Measurements from ENCODE around the gene LPP. TPM values are rescaled to one million over a fixed set of nuclear protein-coding genes. Genes with fewer than 3 reads are reported as not detected.

Gene LPP
- total and polyA plus RNA-seq, 9 of the 15 experiments (the other 6 are each of a cell fraction or from before 2014, with no cell fraction given): 0.07 to 0.18 TPM; not detected in 7

DNA sequence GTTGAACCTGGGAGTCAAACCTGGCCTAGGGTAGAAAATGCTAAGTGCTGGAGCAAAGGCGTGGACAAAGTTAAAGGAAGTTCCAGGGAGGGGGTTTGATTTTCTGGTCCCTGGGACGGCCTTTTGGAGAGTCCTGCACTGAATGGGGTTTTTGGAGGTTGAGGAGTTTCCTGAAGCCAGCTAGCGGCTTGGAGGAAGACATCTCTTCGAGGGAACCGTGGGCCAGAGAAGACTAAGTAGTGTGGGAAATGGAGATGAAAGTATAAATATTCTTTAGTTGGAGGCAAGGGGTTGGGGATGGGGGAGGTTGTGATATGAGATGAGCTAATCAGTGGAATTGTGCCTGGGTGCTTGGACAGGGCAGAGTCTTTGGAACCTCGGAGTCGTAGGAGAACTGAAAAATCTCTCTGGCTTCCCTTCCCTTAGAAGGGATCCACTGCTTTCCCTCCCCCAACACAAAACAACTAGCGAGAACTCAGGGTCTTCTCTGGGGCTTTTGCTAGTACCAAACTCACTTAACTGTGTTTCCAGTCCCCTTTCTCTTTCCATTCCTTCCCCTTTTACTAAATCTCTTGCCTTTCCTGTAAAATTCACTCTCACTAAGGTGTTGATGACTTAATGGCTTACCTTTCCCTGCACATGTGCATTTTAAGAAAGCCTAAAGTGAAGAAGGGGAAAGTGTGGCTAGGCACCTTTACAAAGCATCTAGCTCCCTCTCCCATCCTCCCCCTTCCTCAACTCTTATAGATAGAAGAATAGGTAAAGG, 1.0 kb downstream of the LPP start:
- Histone ChIP-seq H4K20me1 (replicated peaks; ENCODE audit: control insufficient read depth, insufficient read depth, low read length) (0 out of 2 replicates have a peak, but pooled peaks cover 3% of the 10 kb centered on the region), H3K4me2 (ENCODE audit: insufficient read depth, low read length) (no peak overlapping the region), H3K27me3 (ENCODE audit: control insufficient read depth in 2 of 2, insufficient read depth in 2 of 2, low read length in 2 of 2) (peaks cover 0 to 17% of the 10 kb centered on the region in 2 experiments; a peak in 4 of 5 replicates), H3K4me3 (no peak overlapping the region), H3K79me2 (ENCODE audit: control insufficient read depth, insufficient read depth, low read length) (no peaks in the 10 kb centered on the region), H3K27ac (ENCODE audit: extremely low read depth, low read depth, low read length) (no peak overlapping the region), H3K4me1 (replicated peaks in 1 of 2; ENCODE audit: control insufficient read depth in 2 of 2, insufficient read depth in 2 of 2, low read length in 2 of 2) (no peaks in the 10 kb centered on the region; a peak in 1 of 5 replicates), H3K9me1 (ENCODE audit: control insufficient read depth, insufficient read depth, low read length) (no peaks in the 10 kb centered on the region), H2AFZ (ENCODE audit: low read depth, low read length) (no peak overlapping the region), H3K36me3 (ENCODE audit: control insufficient read depth, insufficient read depth, low read length) (no peaks in the 10 kb centered on the region), H3K9me3 (replicated peaks; ENCODE audit: control insufficient read depth, insufficient read depth, low read depth, low read length) (no peaks in the 10 kb centered on the region), H3K9ac (ENCODE audit: insufficient read depth in 1 of 2, low read depth in 2 of 2, low read length in 2 of 2) (no peak overlapping the region)
- FAIRE-seq (no peak), DNase-seq (ENCODE audit: extremely low read depth in 1 of 4, low spot score in 3 of 4) (no peak), ATAC-seq (no peak)
- in situ Hi-C loops (cut with MboI) (no loop called here), intact Hi-C loops (cut with micrococcal nuclease) (no loop called here)
- WGBS (ENCODE audit: insufficient coverage, low coverage, missing lambda C conversion rate): 3% methylated on average over 6 of the region's 8 CpGs
- ChIA-PET CTCF (ENCODE audit: low intra/inter-chr PET ratio) (no interaction called here), POLR2A (no interaction called here)
- no TSS peak for BruUV-seq (replicated peaks)
- TF ChIP-seq ZNF253 (CRISPR knock-in tag; conservative IDR thresholded peaks at IDR 0.05) (no peak), CREB1 (IDR thresholded peaks at IDR 0.05) (no peak), CREB1 (CRISPR knock-in tag; IDR thresholded peaks at IDR 0.05) (no peak), CTBP1 (IDR thresholded peaks at IDR 0.05; ENCODE audit: borderline replicate concordance) (no peak), NUFIP1 (IDR thresholded peaks at IDR 0.05; ENCODE audit: partially characterized antibody) (no peak), HLTF (IDR thresholded peaks at IDR 0.05) (no peak), SREBF1 (IDR thresholded peaks at IDR 0.05; ENCODE audit: borderline replicate concordance, low read depth, low read length) (no peak), ZNF134 (CRISPR knock-in tag; conservative IDR thresholded peaks at IDR 0.05) (no peak), CBFB (CRISPR knock-in tag; IDR thresholded peaks at IDR 0.05) (no peak), U2AF2 (optimal IDR thresholded peaks at IDR 0.05; ENCODE audit: low read depth, low read length) (no peak), PPARD (CRISPR knock-in tag; IDR thresholded peaks at IDR 0.05) (no peak), ETV5 (CRISPR knock-in tag; IDR thresholded peaks at IDR 0.05; ENCODE audit: low read depth) (no peak), STAG1 (CRISPR knock-in tag; IDR thresholded peaks at IDR 0.05; ENCODE audit: borderline replicate concordance) (no peak)
- TF ChIP-seq, protein P1, sequence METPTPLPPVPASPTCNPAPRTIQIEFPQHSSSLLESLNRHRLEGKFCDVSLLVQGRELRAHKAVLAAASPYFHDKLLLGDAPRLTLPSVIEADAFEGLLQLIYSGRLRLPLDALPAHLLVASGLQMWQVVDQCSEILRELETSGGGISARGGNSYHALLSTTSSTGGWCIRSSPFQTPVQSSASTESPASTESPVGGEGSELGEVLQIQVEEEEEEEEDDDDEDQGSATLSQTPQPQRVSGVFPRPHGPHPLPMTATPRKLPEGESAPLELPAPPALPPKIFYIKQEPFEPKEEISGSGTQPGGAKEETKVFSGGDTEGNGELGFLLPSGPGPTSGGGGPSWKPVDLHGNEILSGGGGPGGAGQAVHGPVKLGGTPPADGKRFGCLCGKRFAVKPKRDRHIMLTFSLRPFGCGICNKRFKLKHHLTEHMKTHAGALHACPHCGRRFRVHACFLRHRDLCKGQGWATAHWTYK (CRISPR knock-in tag; IDR thresholded peaks at IDR 0.05): no peak
- TF ChIP-seq, protein P2, sequence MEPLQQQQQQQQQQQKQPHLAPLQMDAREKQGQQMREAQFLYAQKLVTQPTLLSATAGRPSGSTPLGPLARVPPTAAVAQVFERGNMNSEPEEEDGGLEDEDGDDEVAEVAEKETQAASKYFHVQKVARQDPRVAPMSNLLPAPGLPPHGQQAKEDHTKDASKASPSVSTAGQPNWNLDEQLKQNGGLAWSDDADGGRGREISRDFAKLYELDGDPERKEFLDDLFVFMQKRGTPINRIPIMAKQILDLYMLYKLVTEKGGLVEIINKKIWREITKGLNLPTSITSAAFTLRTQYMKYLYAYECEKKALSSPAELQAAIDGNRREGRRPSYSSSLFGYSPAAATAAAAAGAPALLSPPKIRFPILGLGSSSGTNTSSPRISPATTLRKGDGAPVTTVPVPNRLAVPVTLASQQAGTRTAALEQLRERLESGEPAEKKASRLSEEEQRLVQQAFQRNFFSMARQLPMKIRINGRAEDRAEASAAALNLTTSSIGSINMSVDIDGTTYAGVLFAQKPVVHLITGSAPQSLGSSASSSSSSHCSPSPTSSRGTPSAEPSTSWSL (CRISPR knock-in tag; IDR thresholded peaks at IDR 0.05; ENCODE audit: borderline replicate concordance): no peak
- TF ChIP-seq, protein P3, sequence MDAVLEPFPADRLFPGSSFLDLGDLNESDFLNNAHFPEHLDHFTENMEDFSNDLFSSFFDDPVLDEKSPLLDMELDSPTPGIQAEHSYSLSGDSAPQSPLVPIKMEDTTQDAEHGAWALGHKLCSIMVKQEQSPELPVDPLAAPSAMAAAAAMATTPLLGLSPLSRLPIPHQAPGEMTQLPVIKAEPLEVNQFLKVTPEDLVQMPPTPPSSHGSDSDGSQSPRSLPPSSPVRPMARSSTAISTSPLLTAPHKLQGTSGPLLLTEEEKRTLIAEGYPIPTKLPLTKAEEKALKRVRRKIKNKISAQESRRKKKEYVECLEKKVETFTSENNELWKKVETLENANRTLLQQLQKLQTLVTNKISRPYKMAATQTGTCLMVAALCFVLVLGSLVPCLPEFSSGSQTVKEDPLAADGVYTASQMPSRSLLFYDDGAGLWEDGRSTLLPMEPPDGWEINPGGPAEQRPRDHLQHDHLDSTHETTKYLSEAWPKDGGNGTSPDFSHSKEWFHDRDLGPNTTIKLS (IDR thresholded peaks at IDR 0.05; ENCODE audit: borderline replicate concordance, low read depth): no peak
- TF ChIP-seq, protein P4, sequence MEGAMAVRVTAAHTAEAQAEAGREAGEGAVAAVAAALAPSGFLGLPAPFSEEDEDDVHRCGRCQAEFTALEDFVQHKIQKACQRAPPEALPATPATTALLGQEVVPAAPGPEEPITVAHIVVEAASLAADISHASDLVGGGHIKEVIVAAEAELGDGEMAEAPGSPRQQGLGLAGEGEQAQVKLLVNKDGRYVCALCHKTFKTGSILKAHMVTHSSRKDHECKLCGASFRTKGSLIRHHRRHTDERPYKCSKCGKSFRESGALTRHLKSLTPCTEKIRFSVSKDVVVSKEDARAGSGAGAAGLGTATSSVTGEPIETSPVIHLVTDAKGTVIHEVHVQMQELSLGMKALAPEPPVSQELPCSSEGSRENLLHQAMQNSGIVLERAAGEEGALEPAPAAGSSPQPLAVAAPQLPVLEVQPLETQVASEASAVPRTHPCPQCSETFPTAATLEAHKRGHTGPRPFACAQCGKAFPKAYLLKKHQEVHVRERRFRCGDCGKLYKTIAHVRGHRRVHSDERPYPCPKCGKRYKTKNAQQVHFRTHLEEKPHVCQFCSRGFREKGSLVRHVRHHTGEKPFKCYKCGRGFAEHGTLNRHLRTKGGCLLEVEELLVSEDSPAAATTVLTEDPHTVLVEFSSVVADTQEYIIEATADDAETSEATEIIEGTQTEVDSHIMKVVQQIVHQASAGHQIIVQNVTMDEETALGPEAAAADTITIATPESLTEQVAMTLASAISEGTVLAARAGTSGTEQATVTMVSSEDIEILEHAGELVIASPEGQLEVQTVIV (CRISPR knock-in tag; IDR thresholded peaks at IDR 0.05; ENCODE audit: borderline replicate concordance): no peak

Measured in K562 (cell line).